Sigmoid colon (tissue), 7 donors: ENCODE data around the gene TSPAN32. TPM values are rescaled to one million over a fixed set of nuclear protein-coding genes. Genes with fewer than 3 reads are reported as not detected.

Source experiments
- DNase-seq: peaks from one replicate; pipeline ENCODE4 v3.0.0-alpha.2; 2019
- H3K27ac ChIP-seq, 4 donors: fragments of 200-600 bp; sonication (generic); one replicate each; pipeline ENCODE4 v1.5.1; 2016 to 2019; ENCODE audit warnings: mild to moderate bottlenecking in 1 of 4
- H3K27me3 ChIP-seq, 3 donors: fragments of 200-600 bp; sonication (generic); one replicate each; pipeline ENCODE4 v1.5.1; 2019; ENCODE audit warnings: mild to moderate bottlenecking in 1 of 3
- H3K36me3 ChIP-seq, 4 donors: fragments of 200-600 bp; sonication (generic); one replicate each; pipeline ENCODE4 v1.5.1; 2016 to 2019
- H3K4me1 ChIP-seq, 4 donors: fragments of 200-600 bp; sonication (generic); one replicate each; pipeline ENCODE4 v1.5.1; 2017 to 2019
- H3K4me3 ChIP-seq, 4 donors: fragments of 200-600 bp; sonication (generic); one replicate each; pipeline ENCODE4 v1.5.1; 2017 to 2019; ENCODE audit warnings: mild to moderate bottlenecking in 2 of 4, moderate library complexity in 1 of 4
- H3K9me3 ChIP-seq, 4 donors: fragments of 200-600 bp in 3 of 4; sonication (generic) in 3 of 4; one replicate each; pipeline versions ENCODE4 v1.5.1 to v1.6.1; 2013 to 2019
- CTCF ChIP-seq, 4 experiments: fragments of 450-650 bp in 3 of 4; fragments of 200-600 bp in 1 of 4; IDR thresholded peaks; one replicate each; pipeline ENCODE4 v1.5.1; 2016 to 2019; ENCODE audit warnings: antibody characterized with exemption in 4 of 4, mild to moderate bottlenecking in 3 of 4, moderate library complexity in 2 of 4
- EP300 ChIP-seq, 4 donors: sonication (generic); formaldehyde crosslinking; IDR thresholded peaks; one replicate each; pipeline ENCODE4 v1.6.1; 2017; ENCODE audit warnings: antibody characterized with exemption in 4 of 4
- POLR2A ChIP-seq, 2 donors: fragments of 450-650 bp; IDR thresholded peaks; one replicate each; pipeline ENCODE4 v1.6.1; 2016; ENCODE audit warnings: antibody characterized with exemption in 2 of 2, mild to moderate bottlenecking in 2 of 2, moderate library complexity in 2 of 2
- POLR2AphosphoS5 ChIP-seq, 4 donors: sonication (generic); formaldehyde crosslinking; IDR thresholded peaks; one replicate each; pipeline ENCODE4 v1.6.1; 2017; ENCODE audit warnings: antibody characterized with exemption in 4 of 4
- WGBS, 2 donors: extraction: QIAGEN DNeasy Blood & Tissue Kit; methylation state at CpG; one replicate each; pipeline ENCODE4 v1.1.7; 2013; 5-methylcytosine and 5-hydroxymethylcytosine counted together
- intact Hi-C: fragments of 100-400 bp; cut with DNase I; formaldehyde crosslinking; loops from one replicate; pipeline ENCODE4 v1.15.1; 2023
- polyA plus RNA-seq, 3 donors: library from polyadenylated mRNA; stranded (reverse); fragments of 200-250 nt; gene quantifications; one replicate each; pipeline ENCODE4 v1.2.3, GENCODE V29; 2013
- total RNA-seq, 4 donors: library from RNA; depleted of rRNA; stranded (reverse); fragments of >200 nt; gene quantifications; one replicate each; pipeline ENCODE4 v1.1.0, GENCODE V29; 2016
- donor health status: healthy with polysubstance abuse.
- donor health status: Bipolar disorder and iron deficiency.
- donor health status: healthy.

TSPAN32 gene
- total and polyA plus RNA-seq, 7 donors, result 0.81 to 5.3 (median 1.1) TPM; not detected in 2

GRCh38 chr11:2263724-2264360, 38.0 kb upstream of the TSPAN32 start:
- intact Hi-C loops, result no loop called here
- no peaks in the 10 kb centered on the region for H3K36me3 ChIP-seq
- H3K4me3 ChIP-seq, result no peak overlapping the region
- TF ChIP-seq EP300 (IDR thresholded peaks at IDR 0.05), result no peak
- TF ChIP-seq POLR2AphosphoS5 (IDR thresholded peaks at IDR 0.05), result no peak
- no peak for TF ChIP-seq CTCF (IDR thresholded peaks at IDR 0.05)
- TF ChIP-seq POLR2A (IDR thresholded peaks at IDR 0.05), result no peak
- H3K9me3 ChIP-seq, result no peaks in the 10 kb centered on the region
- peaks cover 2 to 36% (median 13%) of the 10 kb centered on the region in 3 donors for H3K27me3 ChIP-seq
- H3K4me1 ChIP-seq, result peaks cover 0 to 7% (median 3%) of the 10 kb centered on the region in 4 donors
- WGBS, 2 donors, result 83 to 91% methylated on average over 13 of the region's 13 CpGs
- no peak overlapping the region for H3K27ac ChIP-seq
- no peak for DNase-seq

GRCh38 chr11:2264366-2265053, 37.3 kb upstream of the TSPAN32 start:
- Histone ChIP-seq H3K9me3 (no peaks in the 10 kb centered on the region), H3K27me3 (peaks cover 9 to 43% (median 20%) of the 10 kb centered on the region in 3 donors), H3K4me1 (peaks cover 0 to 13% (median 10%) of the 10 kb centered on the region in 4 donors), H3K27ac (no peak overlapping the region), H3K36me3 (no peaks in the 10 kb centered on the region), H3K4me3 (no peak overlapping the region)
- DNase-seq, result no peak
- intact Hi-C loops, result no loop called here
- no peak for TF ChIP-seq POLR2A (IDR thresholded peaks at IDR 0.05)
- no peak for TF ChIP-seq EP300 (IDR thresholded peaks at IDR 0.05)
- TF ChIP-seq POLR2AphosphoS5 (IDR thresholded peaks at IDR 0.05), result no peak
- no peak for TF ChIP-seq CTCF (IDR thresholded peaks at IDR 0.05)
- WGBS, 2 donors, result 85 to 90% methylated on average over 22 of the region's 22 CpGs

GRCh38 chr11:2265396-2265795, 36.4 kb upstream of the TSPAN32 start:
- 19 to 22% methylated on average over 2 of the region's 2 CpGs for WGBS, 2 donors
- peaks cover 18 to 44% (median 29%) of the 10 kb centered on the region in 3 donors for H3K27me3 ChIP-seq
- H3K27ac ChIP-seq, result peak overlapping the region in 1 of 4 donors; percentile 32
- DNase-seq, result no peak
- peaks cover 0 to 22% (median 19%) of the 10 kb centered on the region in 4 donors for H3K4me1 ChIP-seq
- intact Hi-C loops, result no loop called here
- no peaks in the 10 kb centered on the region for H3K9me3 ChIP-seq
- no peaks in the 10 kb centered on the region for H3K36me3 ChIP-seq
- H3K4me3 ChIP-seq, result no peak overlapping the region
- no peak for TF ChIP-seq POLR2A (IDR thresholded peaks at IDR 0.05)
- TF ChIP-seq POLR2AphosphoS5 (IDR thresholded peaks at IDR 0.05), result no peak
- no peak for TF ChIP-seq EP300 (IDR thresholded peaks at IDR 0.05)
- no peak for TF ChIP-seq CTCF (IDR thresholded peaks at IDR 0.05)

GRCh38 chr11:2265854-2266585, 35.8 kb upstream of the TSPAN32 start:
- no peak for DNase-seq
- Histone ChIP-seq H3K4me1 (peaks cover 0 to 29% (median 25%) of the 10 kb centered on the region in 4 donors), H3K27me3 (peaks cover 24 to 44% (median 35%) of the 10 kb centered on the region in 3 donors), H3K36me3 (no peaks in the 10 kb centered on the region), H3K4me3 (no peak overlapping the region), H3K27ac (peak overlapping the region in 1 of 4 donors; percentile 32), H3K9me3 (no peaks in the 10 kb centered on the region)
- intact Hi-C loops, result no loop called here
- 50% methylated on average over 24 of the region's 24 CpGs for WGBS, 2 donors
- no peak for TF ChIP-seq POLR2A (IDR thresholded peaks at IDR 0.05)
- no peak for TF ChIP-seq CTCF (IDR thresholded peaks at IDR 0.05)
- TF ChIP-seq EP300 (IDR thresholded peaks at IDR 0.05), result no peak
